Transverse colon (tissue), 4 donors: Measurements from ENCODE around the gene MAPKBP1. TPM values are rescaled to one million over a fixed set of nuclear protein-coding genes. Genes with fewer than 3 reads are reported as not detected.

Experiments
- DNase-seq: peaks from one replicate; pipeline ENCODE4 v3.0.0-alpha.2; 2019
- H3K27ac ChIP-seq, 4 donors: fragments of 200-600 bp; sonication (generic); 2 replicates each; pipeline ENCODE4 v1.5.1; 2016 to 2018; ENCODE audit warnings: inconsistent platforms in 4 of 4
- H3K27me3 ChIP-seq: fragments of 200-600 bp; sonication (generic); 2 replicates; pipeline ENCODE4 v1.5.1; 2017; ENCODE audit warnings: inconsistent platforms
- H3K36me3 ChIP-seq, 4 donors: fragments of 200-600 bp; sonication (generic); 2 replicates each; pipeline ENCODE4 v1.5.1; 2017 to 2019; ENCODE audit warnings: inconsistent platforms in 4 of 4
- H3K4me1 ChIP-seq, 4 donors: fragments of 200-600 bp; sonication (generic); 2 replicates each; pipeline ENCODE4 v1.5.1; 2017 to 2020; ENCODE audit warnings: inconsistent platforms in 4 of 4
- H3K4me3 ChIP-seq, 4 donors: fragments of 200-600 bp; sonication (generic); 1 replicate in 1 of 4; 2 replicates in 3 of 4; pipeline versions ENCODE4 v1.5.1 to v1.6.1; 2017 to 2019; ENCODE audit warnings: inconsistent platforms in 4 of 4
- H3K9me3 ChIP-seq, 2 donors: fragments of 200-600 bp; sonication (generic); 2 replicates each; pipeline ENCODE4 v1.5.1; 2017 to 2019; ENCODE audit warnings: inconsistent platforms in 2 of 2
- EP300 ChIP-seq: sonication (generic); formaldehyde crosslinking; IDR thresholded peaks from one replicate; pipeline ENCODE4 v1.6.1; 2017; ENCODE audit warnings: antibody characterized with exemption, low read depth
- POLR2A ChIP-seq: fragments of 450-650 bp; IDR thresholded peaks from one replicate; pipeline ENCODE4 v1.6.1; 2016; ENCODE audit warnings: antibody characterized with exemption, mild to moderate bottlenecking, moderate library complexity
- POLR2AphosphoS5 ChIP-seq, 3 donors: sonication (generic); formaldehyde crosslinking; IDR thresholded peaks; one replicate each; pipeline ENCODE4 v1.6.1; 2016; ENCODE audit warnings: antibody characterized with exemption in 3 of 3
- WGBS, 2 donors: methylation state at CpG; one replicate each; pipeline ENCODE4 v1.1.5; 2018; ENCODE audit warnings: low coverage in 1 of 2; 5-methylcytosine and 5-hydroxymethylcytosine counted together
- in situ Hi-C, 4 donors: fragments of 200-750 bp; cut with MboI; loops; one replicate each; pipeline versions ENCODE4 v1.15.0 to v1.15.1; 2017; ENCODE audit warnings: low sequenced_read_pairs in 3 of 4, low pct_ligation_motif_present in 1 of 4, low pct_unique_long_range_greater_than_20kb in 1 of 4
- intact Hi-C: fragments of 100-400 bp; cut with DNase I; formaldehyde crosslinking; loops from one replicate; pipeline ENCODE4 v1.15.1; 2023; ENCODE audit warnings: low total_unique reads
- total RNA-seq, 4 donors: library from RNA; depleted of rRNA; stranded (reverse); fragments of >200 nt; gene quantifications; one replicate each; pipeline ENCODE4 v1.1.0, GENCODE V29; 2016
- TF ChIP-seq, protein P1 (sequence below), 5 experiments: fragments of 200-600 bp in 3 of 5; fragments of 450-650 bp in 2 of 5; sonication (generic) in 3 of 5; IDR thresholded peaks; 1 replicate in 2 of 5; 2 replicates in 3 of 5; pipeline ENCODE4 v1.5.1; 2016 to 2017; ENCODE audit warnings: antibody characterized with exemption in 5 of 5, inconsistent platforms in 3 of 5, mild to moderate bottlenecking in 2 of 5, moderate library complexity in 1 of 5

The MAPKBP1 gene
- total RNA-seq, 4 donors from 2014 or later: 16.0 to 36.4 (median 16.8) TPM

DNA sequence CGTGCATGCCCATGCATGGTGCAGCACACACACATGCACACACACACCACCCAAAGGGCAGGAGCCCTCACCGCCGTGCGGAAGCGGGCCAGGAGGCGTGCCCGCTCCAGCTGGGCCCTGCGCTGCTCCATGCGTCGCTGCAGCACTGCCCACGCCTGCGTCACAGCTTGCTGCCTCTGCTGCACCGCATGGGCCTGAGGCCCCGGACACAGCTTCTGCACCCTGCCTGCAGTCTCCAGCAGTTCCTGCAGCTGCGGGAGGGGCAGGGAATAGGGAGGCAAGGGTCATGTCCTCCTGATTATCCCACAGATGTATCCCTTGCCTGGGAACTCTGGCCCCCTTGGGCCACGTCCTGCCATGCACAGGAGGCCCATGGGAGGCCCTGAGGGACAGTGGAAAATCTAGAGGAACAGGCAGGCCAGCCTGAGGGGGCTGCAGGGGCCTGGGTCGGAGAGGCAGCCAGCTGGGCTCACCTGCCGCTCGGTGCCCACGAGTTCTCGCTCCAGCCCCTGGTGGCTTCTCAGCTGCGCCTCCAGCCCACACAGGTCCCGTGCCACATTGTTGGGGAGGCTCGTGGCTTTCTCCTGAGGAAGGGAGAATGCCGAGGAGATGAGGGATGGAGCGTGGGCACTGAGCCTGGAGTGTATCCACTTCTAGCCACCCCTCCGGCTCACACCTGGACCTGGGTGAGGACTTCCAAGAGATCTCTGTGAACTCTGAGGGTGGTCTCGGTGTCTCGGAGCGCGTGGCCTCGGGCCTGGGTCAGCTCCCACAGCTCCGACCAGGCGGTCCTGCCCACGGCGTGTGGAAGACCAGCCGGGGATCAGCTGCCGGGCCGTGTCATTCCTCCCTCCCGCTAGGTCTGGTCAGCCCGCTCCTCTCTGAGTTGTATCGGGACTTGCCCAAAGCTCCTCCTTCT lies 95.7 kb downstream of the MAPKBP1 start:
- no peak overlapping the region for H3K27ac ChIP-seq
- H3K4me1 ChIP-seq: no peaks in the 10 kb centered on the region
- no peaks in the 10 kb centered on the region for H3K9me3 ChIP-seq
- intact Hi-C loops (no loop called here), in situ Hi-C loops (no loop called here)
- DNase-seq: no peak
- H3K4me3 ChIP-seq: no peak overlapping the region
- no peaks in the 10 kb centered on the region for H3K27me3 ChIP-seq
- WGBS, 2 donors: 89% methylated on average over 42 of the region's 42 CpGs; no CpG with 5 or more reads in 1 of the 2 donors
- no peaks in the 10 kb centered on the region for H3K36me3 ChIP-seq
- TF ChIP-seq POLR2A: no peak
- TF ChIP-seq, protein P1, sequence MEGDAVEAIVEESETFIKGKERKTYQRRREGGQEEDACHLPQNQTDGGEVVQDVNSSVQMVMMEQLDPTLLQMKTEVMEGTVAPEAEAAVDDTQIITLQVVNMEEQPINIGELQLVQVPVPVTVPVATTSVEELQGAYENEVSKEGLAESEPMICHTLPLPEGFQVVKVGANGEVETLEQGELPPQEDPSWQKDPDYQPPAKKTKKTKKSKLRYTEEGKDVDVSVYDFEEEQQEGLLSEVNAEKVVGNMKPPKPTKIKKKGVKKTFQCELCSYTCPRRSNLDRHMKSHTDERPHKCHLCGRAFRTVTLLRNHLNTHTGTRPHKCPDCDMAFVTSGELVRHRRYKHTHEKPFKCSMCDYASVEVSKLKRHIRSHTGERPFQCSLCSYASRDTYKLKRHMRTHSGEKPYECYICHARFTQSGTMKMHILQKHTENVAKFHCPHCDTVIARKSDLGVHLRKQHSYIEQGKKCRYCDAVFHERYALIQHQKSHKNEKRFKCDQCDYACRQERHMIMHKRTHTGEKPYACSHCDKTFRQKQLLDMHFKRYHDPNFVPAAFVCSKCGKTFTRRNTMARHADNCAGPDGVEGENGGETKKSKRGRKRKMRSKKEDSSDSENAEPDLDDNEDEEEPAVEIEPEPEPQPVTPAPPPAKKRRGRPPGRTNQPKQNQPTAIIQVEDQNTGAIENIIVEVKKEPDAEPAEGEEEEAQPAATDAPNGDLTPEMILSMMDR (IDR thresholded peaks at IDR 0.05): no peak
- TF ChIP-seq POLR2AphosphoS5 (IDR thresholded peaks at IDR 0.05): no peak
- no peak for TF ChIP-seq EP300

DNA sequence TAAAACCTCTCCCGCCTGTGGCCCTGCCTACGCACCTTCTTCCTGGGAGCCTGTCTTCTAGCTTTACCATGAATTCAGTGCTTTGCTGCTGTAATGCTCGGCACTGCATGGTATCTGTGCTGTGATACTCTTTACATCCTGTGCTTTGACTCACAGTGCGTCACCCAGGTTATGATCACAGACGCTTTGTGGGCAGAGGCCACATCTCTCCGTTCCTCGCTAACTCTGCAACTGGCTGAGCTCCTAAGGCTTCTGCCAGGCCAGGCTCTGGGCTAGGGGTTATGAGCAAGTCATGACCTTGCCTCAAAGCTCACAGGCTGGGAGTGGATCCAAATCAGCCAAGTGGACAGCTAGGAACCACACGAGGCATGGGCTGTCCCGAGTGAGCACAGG lies 96.4 kb downstream of the MAPKBP1 start:
- Histone ChIP-seq H3K9me3 (no peaks in the 10 kb centered on the region), H3K4me3 (no peak overlapping the region), H3K4me1 (no peaks in the 10 kb centered on the region), H3K36me3 (no peaks in the 10 kb centered on the region), H3K27me3 (no peaks in the 10 kb centered on the region), H3K27ac (no peak overlapping the region)
- 79 to 80% methylated on average over 1 to 8 of the region's 9 CpGs for WGBS, 2 donors
- intact Hi-C loops (no loop called here), in situ Hi-C loops (no loop called here)
- TF ChIP-seq POLR2A: no peak
- TF ChIP-seq, protein P1 (IDR thresholded peaks at IDR 0.05): no peak
- no peak for DNase-seq

DNA sequence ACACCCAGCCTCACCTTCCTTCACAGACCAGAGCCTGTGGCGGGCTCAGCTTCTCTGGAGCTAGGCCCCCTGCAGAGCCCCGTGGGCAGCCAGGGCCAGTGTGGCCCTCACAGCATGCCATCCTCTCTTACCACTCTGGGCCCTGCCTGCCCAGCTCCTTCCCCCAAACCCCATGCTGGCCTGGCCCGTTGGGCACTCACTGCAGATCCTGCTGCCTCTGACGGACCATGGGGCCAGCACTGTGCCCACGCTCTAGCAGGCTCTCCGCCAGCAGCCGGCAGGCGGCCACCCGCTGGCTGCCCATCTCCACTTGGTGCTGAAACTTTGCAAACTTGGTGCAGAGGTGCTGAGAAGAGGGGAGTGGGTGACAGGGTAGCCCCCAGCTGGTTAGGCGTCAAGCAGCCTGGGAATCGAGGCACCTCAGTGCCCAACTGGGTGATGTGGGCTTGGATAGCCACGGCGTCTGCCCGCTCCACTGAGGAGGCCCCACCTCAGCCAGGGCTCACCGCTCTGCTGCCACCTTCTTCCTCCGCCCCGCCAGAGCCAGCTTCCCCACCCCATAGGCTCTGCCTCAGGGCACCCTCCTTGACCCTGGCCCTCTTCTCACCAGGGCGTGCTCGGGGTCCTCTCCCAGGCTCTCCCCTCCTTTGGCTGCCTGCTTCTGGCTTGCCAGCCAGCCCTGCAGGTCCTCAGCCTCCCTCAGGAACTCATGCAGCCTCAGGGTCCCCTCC lies 97.1 kb downstream of the MAPKBP1 start:
- in situ Hi-C loops (no loop called here), intact Hi-C loops (no loop called here)
- no peaks in the 10 kb centered on the region for H3K9me3 ChIP-seq

More for the DNA sequence above, 97.1 kb downstream of the MAPKBP1 start:
- Histone ChIP-seq H3K27ac (no peak overlapping the region), H3K4me1 (no peaks in the 10 kb centered on the region), H3K4me3 (no peak overlapping the region), H3K27me3 (no peaks in the 10 kb centered on the region), H3K36me3 (no peaks in the 10 kb centered on the region)
- no peak for TF ChIP-seq POLR2A
- TF ChIP-seq POLR2AphosphoS5 (IDR thresholded peaks at IDR 0.05): no peak
- TF ChIP-seq EP300: no peak
- TF ChIP-seq, protein P1 (IDR thresholded peaks at IDR 0.05): no peak
- 40 to 83% methylated on average over 1 to 19 of the region's 19 CpGs for WGBS, 2 donors
- no peak for DNase-seq
